Esophagus muscularis mucosa (tissue), 4 donors: Measurements from ENCODE around the gene NELFCD. TPM values are rescaled to one million over a fixed set of nuclear protein-coding genes. Genes with fewer than 3 reads are reported as not detected.

Experiments
- DNase-seq: peaks from one replicate; pipeline ENCODE4 v3.0.0-alpha.2; 2017; ENCODE audit errors: extremely low spot score
- H3K27ac ChIP-seq, 4 donors: fragments of 200-600 bp; sonication (generic); replicated peaks in 1 of 4; 1 replicate in 3 of 4; 2 replicates in 1 of 4; pipeline ENCODE4 v1.5.1; 2016 to 2019; ENCODE audit warnings: mild to moderate bottlenecking in 1 of 4
- H3K27me3 ChIP-seq, 4 donors: fragments of 200-600 bp; sonication (generic); one replicate each; pipeline versions ENCODE4 v1.5.1 to v1.6.0; 2016 to 2019
- H3K36me3 ChIP-seq, 4 donors: fragments of 200-600 bp; sonication (generic); one replicate each; pipeline ENCODE4 v1.5.1; 2016 to 2019
- H3K4me1 ChIP-seq, 4 donors: fragments of 200-600 bp; sonication (generic); one replicate each; pipeline ENCODE4 v1.5.1; 2016 to 2019
- H3K4me3 ChIP-seq, 4 donors: fragments of 200-600 bp; sonication (generic); 1 replicate in 2 of 4; 2 replicates in 2 of 4; pipeline ENCODE4 v1.5.1; 2016 to 2019; ENCODE audit warnings: mild to moderate bottlenecking in 4 of 4, moderate library complexity in 1 of 4
- H3K9me3 ChIP-seq, 4 donors: fragments of 200-600 bp; sonication (generic); 1 replicate in 3 of 4; 2 replicates in 1 of 4; pipeline ENCODE4 v1.5.1; 2016 to 2019
- CTCF ChIP-seq, 3 experiments: fragments of 200-600 bp in 2 of 3; fragments of 450-650 bp in 1 of 3; sonication (generic) in 2 of 3; IDR thresholded peaks; one replicate each; pipeline ENCODE4 v1.5.1; 2017 to 2019; ENCODE audit warnings: antibody characterized with exemption in 3 of 3, mild to moderate bottlenecking in 2 of 3, moderate library complexity in 1 of 3
- EP300 ChIP-seq: sonication (generic); formaldehyde crosslinking; IDR thresholded peaks from one replicate; pipeline ENCODE4 v1.6.1; 2017; ENCODE audit warnings: antibody characterized with exemption
- POLR2A ChIP-seq: fragments of 450-650 bp; IDR thresholded peaks from one replicate; pipeline ENCODE4 v1.6.1; 2017; ENCODE audit warnings: antibody characterized with exemption, moderate library complexity, mild to moderate bottlenecking, low read depth
- POLR2AphosphoS5 ChIP-seq, 2 donors: sonication (generic); formaldehyde crosslinking; IDR thresholded peaks; one replicate each; pipeline ENCODE4 v1.6.1; 2017; ENCODE audit warnings: antibody characterized with exemption in 2 of 2
- WGBS: methylation state at CpG from one replicate; pipeline ENCODE4 v1.1.5; 2018; 5-methylcytosine and 5-hydroxymethylcytosine counted together
- intact Hi-C: fragments of 100-400 bp; cut with DNase I; formaldehyde crosslinking; loops from one replicate; pipeline ENCODE4 v1.15.1; 2023
- total RNA-seq, 4 donors: library from RNA; depleted of rRNA; stranded (reverse); fragments of >200 nt; gene quantifications; one replicate each; pipeline versions ENCODE4 v1.1.0 to v1.2.1, GENCODE V29; 2016

NELFCD gene
- total RNA-seq, 4 donors from 2014 or later, result 30.5 to 41.5 (median 34.9) TPM

GRCh38 chr20:59001068-59001448 lies 20.0 kb downstream of the NELFCD start:
- H3K9me3 ChIP-seq, result no peaks in the 10 kb centered on the region
- WGBS, result 100% methylated on average over 7 of the region's 13 CpGs
- no peak for DNase-seq
- no peaks in the 10 kb centered on the region for H3K27me3 ChIP-seq
- H3K27ac ChIP-seq, result no peak overlapping the region
- TF ChIP-seq POLR2AphosphoS5 (IDR thresholded peaks at IDR 0.05), result no peak
- TF ChIP-seq EP300, result no peak
- TF ChIP-seq CTCF (IDR thresholded peaks at IDR 0.05), result no peak
- TF ChIP-seq POLR2A, result no peak
- intact Hi-C loops, result no loop called here
- H3K4me3 ChIP-seq, result no peak overlapping the region
- H3K36me3 ChIP-seq, result peaks cover 42 to 81% (median 67%) of the 10 kb centered on the region in 4 donors
- peaks cover 20 to 42% (median 30%) of the 10 kb centered on the region in 4 donors for H3K4me1 ChIP-seq

- Histone ChIP-seq H3K4me3 (no peak overlapping the region), H3K36me3 (peaks cover 36 to 75% (median 61%) of the 10 kb centered on the region in 4 donors), H3K4me1 (peaks cover 25 to 47% (median 36%) of the 10 kb centered on the region in 4 donors), H3K9me3 (no peaks in the 10 kb centered on the region), H3K27me3 (no peaks in the 10 kb centered on the region), H3K27ac (no peak overlapping the region)
- intact Hi-C loops, result no loop called here
- no peak for DNase-seq
- no peak for TF ChIP-seq POLR2AphosphoS5 (IDR thresholded peaks at IDR 0.05)
- TF ChIP-seq POLR2A, result no peak
- TF ChIP-seq EP300, result no peak
- no peak for TF ChIP-seq CTCF (IDR thresholded peaks at IDR 0.05)
- 83% methylated on average over 25 of the region's 27 CpGs for WGBS
These were observed 20.6 kb downstream of the NELFCD start for GRCh38 chr20:59001449-59002171.

GRCh38 chr20:59002388-59002787 lies 21.3 kb downstream of the NELFCD start:
- Histone ChIP-seq H3K27me3 (no peaks in the 10 kb centered on the region), H3K9me3 (no peaks in the 10 kb centered on the region), H3K36me3 (peaks cover 28 to 67% (median 53%) of the 10 kb centered on the region in 4 donors), H3K4me1 (peaks cover 26 to 51% (median 39%) of the 10 kb centered on the region in 4 donors), H3K4me3 (no peak overlapping the region), H3K27ac (no peak overlapping the region)
- WGBS, result 93% methylated on average over 7 of the region's 8 CpGs
- DNase-seq, result no peak
- TF ChIP-seq POLR2AphosphoS5 (IDR thresholded peaks at IDR 0.05), result no peak
- no peak for TF ChIP-seq CTCF (IDR thresholded peaks at IDR 0.05)
- no peak for TF ChIP-seq POLR2A
- TF ChIP-seq EP300, result no peak
- intact Hi-C loops, result no loop called here

- no peaks in the 10 kb centered on the region for H3K9me3 ChIP-seq
- intact Hi-C loops, result no loop called here
- peaks cover 23 to 62% (median 48%) of the 10 kb centered on the region in 4 donors for H3K36me3 ChIP-seq
- peaks cover 31 to 57% (median 44%) of the 10 kb centered on the region in 4 donors for H3K4me1 ChIP-seq
- WGBS, result 87% methylated on average over 17 of the region's 17 CpGs
- no peak for DNase-seq
- H3K27ac ChIP-seq, result no peak overlapping the region
- no peak overlapping the region for H3K4me3 ChIP-seq
- no peaks in the 10 kb centered on the region for H3K27me3 ChIP-seq
- TF ChIP-seq EP300, result no peak
These were observed 21.9 kb downstream of the NELFCD start for GRCh38 chr20:59002874-59003399.

- WGBS, result 80% methylated on average over 15 of the region's 16 CpGs
- no peak for TF ChIP-seq EP300
- H3K4me1 ChIP-seq, result peaks cover 31 to 61% (median 45%) of the 10 kb centered on the region in 4 donors
- H3K9me3 ChIP-seq, result no peaks in the 10 kb centered on the region
- intact Hi-C loops, result no loop called here
- H3K27ac ChIP-seq, result peak overlapping the region; percentile 26 to 88 (median 84)
- peaks cover 15 to 52% (median 38%) of the 10 kb centered on the region in 4 donors for H3K36me3 ChIP-seq
- no peaks in the 10 kb centered on the region for H3K27me3 ChIP-seq
- peak overlapping the region in 3 of 4 donors; percentile 71 to 91 (median 90) for H3K4me3 ChIP-seq
- no peak for DNase-seq
These were observed 22.9 kb downstream of the NELFCD start for GRCh38 chr20:59003836-59004492.
